Neutrophil (primary cell): ENCODE data around the gene STBD1.
"Not testable (repeated sequence)": the region's sequence is repeated elsewhere in the genome, so short reads cannot be mapped to it uniquely, and the experiment has no call there.

Experiments used
- H3K27ac ChIP-seq: fragments of 200-600 bp; sonication (generic); 2 replicates; pipeline ENCODE4 v1.5.1; 2016; ENCODE audit warnings: mild to moderate bottlenecking, moderate library complexity
- H3K27me3 ChIP-seq: fragments of 200-600 bp; sonication (generic); 2 replicates; pipeline ENCODE4 v1.6.0; 2016; ENCODE audit warnings: mild to moderate bottlenecking
- H3K36me3 ChIP-seq: fragments of 200-600 bp; sonication (generic); 2 replicates; pipeline ENCODE4 v1.5.1; 2017
- H3K4me1 ChIP-seq, 2 experiments: fragments of 200-600 bp in 1 of 2; sonication (generic) in 1 of 2; 1 replicate in 1 of 2; 2 replicates in 1 of 2; pipeline versions ENCODE4 v1.5.1 to v1.6.1; 2013 to 2016; ENCODE audit warnings: low read depth in 1 of 2, low read length in 1 of 2, mild to moderate bottlenecking in 1 of 2, moderate library complexity in 1 of 2; ENCODE audit not compliant: control insufficient read depth in 1 of 2, insufficient read depth in 1 of 2
- H3K4me3 ChIP-seq, 2 experiments: fragments of 200-600 bp in 1 of 2; sonication (generic) in 1 of 2; 1 replicate in 1 of 2; 2 replicates in 1 of 2; pipeline ENCODE4 v1.5.1; 2013 to 2016; ENCODE audit warnings: low read depth in 1 of 2, low read length in 1 of 2, mild to moderate bottlenecking in 1 of 2, moderate library complexity in 1 of 2
- H3K9me3 ChIP-seq: fragments of 200-600 bp; sonication (generic); 2 replicates; pipeline ENCODE4 v1.5.1; 2016
- TF ChIP-seq, protein P1 (sequence below): fragments of 200-600 bp; sonication (generic); IDR thresholded peaks from 2 replicates; pipeline ENCODE4 v1.5.1; 2016; ENCODE audit warnings: antibody characterized with exemption

The STBD1 gene

DNA sequence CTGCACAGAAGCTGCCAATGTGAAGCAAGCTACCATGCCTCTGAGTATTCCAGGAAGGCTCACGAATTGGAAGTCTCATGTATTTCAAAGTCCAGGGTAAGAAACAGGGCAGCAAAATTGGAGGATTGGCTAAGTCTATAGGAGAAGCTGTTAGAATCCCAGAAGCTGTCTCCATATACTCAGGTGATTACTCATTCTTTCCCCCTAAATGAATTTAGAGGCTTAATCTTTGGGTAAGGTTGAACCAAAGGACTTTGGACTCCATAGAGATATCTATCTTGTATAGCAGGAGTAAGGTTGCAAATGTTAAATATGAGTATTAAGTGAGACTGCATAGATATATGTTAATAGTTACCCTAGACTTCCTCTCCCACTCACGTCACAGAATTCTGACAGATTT is 36.3 kb downstream of the STBD1 start:
- Histone ChIP-seq H3K27ac (no peak overlapping the region), H3K4me3 (no peak overlapping the region), H3K27me3 (no peaks in the 10 kb centered on the region), H3K4me1 (no peaks in the 10 kb centered on the region), H3K36me3 (no peaks in the 10 kb centered on the region), H3K9me3 (no peaks in the 10 kb centered on the region)
- TF ChIP-seq, protein P1, sequence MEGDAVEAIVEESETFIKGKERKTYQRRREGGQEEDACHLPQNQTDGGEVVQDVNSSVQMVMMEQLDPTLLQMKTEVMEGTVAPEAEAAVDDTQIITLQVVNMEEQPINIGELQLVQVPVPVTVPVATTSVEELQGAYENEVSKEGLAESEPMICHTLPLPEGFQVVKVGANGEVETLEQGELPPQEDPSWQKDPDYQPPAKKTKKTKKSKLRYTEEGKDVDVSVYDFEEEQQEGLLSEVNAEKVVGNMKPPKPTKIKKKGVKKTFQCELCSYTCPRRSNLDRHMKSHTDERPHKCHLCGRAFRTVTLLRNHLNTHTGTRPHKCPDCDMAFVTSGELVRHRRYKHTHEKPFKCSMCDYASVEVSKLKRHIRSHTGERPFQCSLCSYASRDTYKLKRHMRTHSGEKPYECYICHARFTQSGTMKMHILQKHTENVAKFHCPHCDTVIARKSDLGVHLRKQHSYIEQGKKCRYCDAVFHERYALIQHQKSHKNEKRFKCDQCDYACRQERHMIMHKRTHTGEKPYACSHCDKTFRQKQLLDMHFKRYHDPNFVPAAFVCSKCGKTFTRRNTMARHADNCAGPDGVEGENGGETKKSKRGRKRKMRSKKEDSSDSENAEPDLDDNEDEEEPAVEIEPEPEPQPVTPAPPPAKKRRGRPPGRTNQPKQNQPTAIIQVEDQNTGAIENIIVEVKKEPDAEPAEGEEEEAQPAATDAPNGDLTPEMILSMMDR: no peak

DNA sequence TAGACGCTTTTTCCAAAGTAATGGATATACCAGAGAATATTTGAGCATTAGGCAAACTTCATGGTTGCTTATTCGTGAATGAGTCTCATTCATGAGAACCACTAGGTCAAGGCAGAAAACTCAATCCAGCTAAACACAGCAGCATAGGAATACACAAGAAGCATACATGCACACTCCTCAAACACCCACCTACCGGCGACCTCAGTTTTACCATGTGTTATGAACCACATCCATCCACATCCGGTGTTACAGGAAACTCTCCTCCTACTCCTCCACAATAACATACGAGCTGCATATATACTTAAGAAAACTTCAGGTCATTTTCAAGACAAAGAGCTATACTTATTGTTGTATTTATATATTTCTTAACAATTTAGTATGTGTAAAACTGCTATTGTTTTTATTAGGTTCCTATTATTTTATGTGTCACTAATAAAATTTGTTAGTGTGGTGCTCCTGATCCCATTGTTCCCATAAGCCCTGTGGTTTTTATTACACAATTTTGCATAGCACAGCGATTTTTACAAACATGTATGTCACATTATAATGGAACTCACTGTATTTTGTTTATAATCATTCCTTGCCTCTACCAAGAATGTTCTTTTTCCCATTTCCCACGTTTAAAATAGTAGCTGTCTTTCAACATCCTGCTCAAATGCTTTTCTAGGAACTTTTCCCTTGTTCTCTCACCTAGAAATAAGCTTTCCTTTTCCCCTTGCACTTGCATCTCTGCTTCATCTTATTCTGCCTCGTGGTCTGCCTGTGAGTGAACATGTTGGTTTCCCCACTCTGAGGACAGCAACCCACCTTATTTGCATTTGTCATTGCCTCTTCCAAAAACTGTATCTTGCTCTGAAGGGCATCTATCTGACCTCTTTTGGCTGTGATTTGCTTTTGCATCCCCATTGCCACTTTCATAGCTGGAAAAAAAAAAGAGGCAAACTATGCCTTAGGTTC is 48.3 kb downstream of the STBD1 start:
- Histone ChIP-seq H3K27me3 (no peaks in the 10 kb centered on the region), H3K4me1 (no peaks in the 10 kb centered on the region), H3K36me3 (no peaks in the 10 kb centered on the region), H3K27ac (no peak overlapping the region), H3K4me3 (no peak overlapping the region), H3K9me3 (no peaks in the 10 kb centered on the region)
- TF ChIP-seq, protein P1: no peak

DNA sequence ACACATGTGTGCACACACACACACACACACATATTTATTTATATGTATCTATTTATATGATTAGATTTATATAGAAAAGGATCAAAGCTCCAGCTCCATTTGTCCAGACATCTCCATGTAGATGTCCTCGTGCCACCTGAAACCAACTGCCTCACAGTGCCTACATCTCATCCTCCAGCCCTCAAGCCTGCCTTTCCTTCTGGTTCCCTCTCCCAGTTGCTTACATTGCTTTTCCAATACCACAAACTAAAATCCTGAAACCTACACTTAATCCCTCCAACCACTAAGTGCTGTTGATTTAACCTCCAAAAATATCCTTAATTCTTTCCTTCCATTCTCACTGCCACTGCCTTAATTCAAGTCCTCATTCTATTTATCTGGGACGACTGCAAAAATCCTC is 51.4 kb downstream of the STBD1 start:
- TF ChIP-seq, protein P1: no peak

DNA sequence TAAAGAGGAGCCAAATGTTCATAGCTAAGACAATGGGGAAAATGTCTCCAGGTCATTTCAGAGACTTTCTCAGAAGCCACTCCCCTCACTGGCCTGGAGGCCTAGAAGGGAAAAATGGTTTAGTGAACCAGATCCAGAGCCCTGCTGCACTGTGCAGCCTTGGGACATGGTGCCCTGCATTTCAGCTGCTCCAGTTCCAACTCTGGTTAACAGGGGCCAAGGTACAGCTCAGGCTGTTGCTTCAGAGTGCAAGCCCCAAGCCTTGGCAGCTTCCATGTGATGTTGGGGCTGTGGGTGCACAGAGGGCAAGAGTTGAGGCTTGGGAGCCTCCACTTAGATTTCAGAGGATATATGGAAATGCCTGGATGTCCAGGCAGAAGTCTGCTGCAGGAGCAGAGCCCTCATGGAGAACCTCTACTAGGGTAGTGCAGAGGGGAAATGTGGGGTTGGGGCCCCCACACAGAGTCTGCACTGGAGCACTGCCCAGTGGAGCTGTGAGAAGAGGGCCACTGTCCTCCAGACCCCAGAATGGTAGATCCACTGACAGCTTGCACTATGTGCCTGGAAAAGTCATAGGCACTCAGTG is 53.4 kb downstream of the STBD1 start:
- H3K9me3 ChIP-seq, H3K4me1 ChIP-seq, H3K36me3 ChIP-seq, H3K27ac ChIP-seq, H3K4me3 ChIP-seq, H3K27me3 ChIP-seq: not testable (repeated sequence)

More for the DNA sequence above, 51.4 kb downstream of the STBD1 start:
- H3K27ac ChIP-seq: no peak overlapping the region
- no peaks in the 10 kb centered on the region for H3K9me3 ChIP-seq
- no peak overlapping the region for H3K4me3 ChIP-seq
- H3K36me3 ChIP-seq: no peaks in the 10 kb centered on the region
- no peaks in the 10 kb centered on the region for H3K27me3 ChIP-seq
- H3K4me1 ChIP-seq: no peaks in the 10 kb centered on the region
